Activated CD4-positive, CD25-positive, alpha-beta regulatory T cell (primary cell): ENCODE measurements around the gene SMIM44.
"Not testable (repeated sequence)": the region's sequence is repeated elsewhere in the genome, so short reads cannot be mapped to it uniquely, and the experiment has no call there.

Source experiments
- DNase-seq, 4 experiments: peaks; one replicate each; lab custom pipeline; 2025; lab: John Stamatoyannopoulos, UW

The SMIM44 gene

GRCh38 chr19:3483226-3483628 is at the start of gene SMIM44:
SMIM44 (minus strand) TSS chr19:3483441; CDS start chr19:3483403, 38 bp downstream.
- DNase-seq = no peak

GRCh38 chr19:3533033-3533432 is 49.8 kb upstream of the SMIM44 start:
- DNase-seq = no peak

- no peak for DNase-seq
Observed at GRCh38 chr19:3532154-3532786, 49.0 kb upstream of the SMIM44 start.

DNA sequence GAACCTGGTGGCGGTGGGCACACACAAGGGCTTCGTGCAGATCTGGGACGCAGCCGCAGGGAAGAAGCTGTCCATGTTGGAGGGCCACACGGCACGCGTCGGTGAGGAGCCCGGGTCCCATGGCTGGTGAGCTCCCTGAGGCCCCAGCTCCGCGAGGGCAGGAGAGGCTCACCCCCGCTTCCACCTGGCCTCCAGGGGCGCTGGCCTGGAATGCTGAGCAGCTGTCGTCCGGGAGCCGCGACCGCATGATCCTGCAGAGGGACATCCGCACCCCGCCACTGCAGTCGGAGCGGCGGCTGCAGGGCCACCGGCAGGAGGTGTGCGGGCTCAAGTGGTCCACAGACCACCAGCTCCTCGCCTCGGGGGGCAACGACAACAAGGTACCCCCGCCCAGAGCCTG is 48.5 kb upstream of the SMIM44 start:
- no peak for DNase-seq

GRCh38 chr19:3530389-3530788 is 47.1 kb upstream of the SMIM44 start:
- no peak for DNase-seq

DNA sequence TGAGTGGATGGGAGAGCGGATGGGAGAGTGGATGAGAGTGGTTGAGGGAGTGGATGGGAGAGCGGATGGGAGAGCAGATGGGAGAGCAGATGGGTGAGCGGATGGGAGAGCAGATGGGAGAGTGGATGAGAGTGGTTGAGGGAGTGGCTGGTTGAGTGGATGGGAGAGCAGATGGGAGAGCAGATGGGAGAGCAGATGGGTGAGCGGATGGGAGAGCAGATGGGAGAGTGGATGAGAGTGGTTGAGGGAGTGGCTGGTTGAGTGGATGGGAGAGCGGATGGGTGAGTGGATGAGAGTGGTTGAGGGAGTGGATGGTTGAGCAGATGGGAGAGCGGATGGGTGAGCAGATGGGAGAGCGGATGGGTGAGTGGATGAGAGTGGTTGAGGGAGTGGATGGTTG is 46.1 kb upstream of the SMIM44 start:
- not testable (repeated sequence) for DNase-seq

DNA sequence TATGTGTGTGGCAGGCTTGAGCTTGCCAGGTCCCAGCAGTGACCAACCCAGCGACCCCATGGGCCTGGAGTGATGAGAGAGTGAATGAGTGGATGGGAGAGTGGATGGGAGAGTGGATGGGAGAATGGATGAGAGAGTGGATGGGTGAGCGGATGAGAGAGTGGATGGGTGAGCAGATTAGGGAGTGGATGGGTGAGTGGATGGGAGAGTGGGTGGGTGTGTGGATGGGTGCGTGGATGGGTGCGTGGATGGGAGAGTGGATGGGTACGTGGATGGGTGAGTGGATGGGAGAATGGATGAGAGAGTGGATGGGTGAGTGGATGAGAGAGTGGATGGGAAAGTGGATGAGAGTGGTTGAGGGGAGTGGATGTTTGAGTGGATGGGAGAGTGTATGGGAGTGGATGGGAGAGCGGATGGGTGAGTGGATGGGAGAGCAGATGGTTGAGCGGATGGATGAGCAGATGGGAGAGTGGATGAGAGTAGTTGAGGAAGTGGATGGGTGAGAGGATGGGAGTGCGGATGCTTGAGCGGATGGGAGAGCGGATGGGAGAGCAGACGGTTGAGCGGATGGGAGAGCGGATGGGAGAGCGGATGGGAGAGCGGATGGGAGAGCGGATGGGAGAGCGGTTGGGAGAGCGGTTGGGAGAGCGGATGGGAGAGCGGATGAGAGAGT is 45.4 kb upstream of the SMIM44 start:
- no peak for DNase-seq

DNA sequence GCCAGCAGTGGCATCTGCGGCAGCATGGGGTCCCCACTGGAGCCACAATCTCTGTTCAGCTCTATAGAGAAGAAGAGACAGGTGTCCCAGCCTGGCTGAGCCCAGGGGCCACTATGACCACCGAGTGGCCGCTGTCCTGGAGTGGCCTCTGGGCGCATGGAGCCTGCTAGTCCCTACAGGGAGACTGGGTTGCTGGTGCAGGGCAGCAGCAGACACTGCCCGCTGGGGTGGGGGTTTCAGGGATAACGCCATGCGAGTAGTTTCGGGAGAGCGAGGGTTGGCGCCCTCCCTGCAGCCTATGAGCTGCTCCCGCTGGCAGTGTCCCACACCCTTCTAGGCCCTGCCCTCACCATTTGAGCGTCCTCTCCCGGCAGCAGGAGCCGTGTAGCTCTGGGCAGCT is 44.8 kb upstream of the SMIM44 start:
- DNase-seq = no peak

DNA sequence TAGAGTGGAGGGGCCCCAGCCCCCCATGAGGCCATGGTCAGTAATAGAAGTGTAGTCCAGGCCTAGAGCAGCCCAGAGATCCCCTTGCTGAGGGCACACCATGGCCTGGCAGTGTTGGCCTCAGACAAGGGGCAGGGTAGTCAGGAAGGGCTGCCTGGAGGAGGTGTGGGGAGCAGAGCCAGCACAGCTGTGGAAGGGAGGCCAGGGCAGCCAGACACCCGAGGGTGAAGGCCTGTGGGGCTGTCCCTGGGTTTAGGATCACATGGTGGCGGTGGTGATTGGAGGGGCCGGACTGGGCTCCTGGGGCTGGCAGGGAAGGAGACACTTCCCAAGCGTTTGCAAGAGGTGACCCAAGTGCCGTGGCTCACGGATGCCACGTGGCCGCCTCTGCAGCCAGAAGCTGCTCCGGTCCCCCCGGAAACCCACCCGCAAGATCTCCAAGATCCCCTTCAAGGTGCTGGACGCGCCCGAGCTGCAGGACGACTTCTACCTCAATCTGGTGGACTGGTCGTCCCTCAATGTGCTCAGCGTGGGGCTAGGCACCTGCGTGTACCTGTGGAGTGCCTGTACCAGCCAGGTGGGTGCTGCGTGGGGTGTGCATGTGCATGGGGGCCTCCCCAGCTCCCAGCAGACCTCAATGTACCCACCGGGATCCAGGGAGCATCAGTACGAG is 44.1 kb upstream of the SMIM44 start:
- no peak for DNase-seq

GRCh38 chr19:3526507-3527237 is 43.4 kb upstream of the SMIM44 start:
- no peak for DNase-seq

- no peak for DNase-seq
Observed at GRCh38 chr19:3524904-3525451, 41.7 kb upstream of the SMIM44 start.

- DNase-seq = no peak
Observed at GRCh38 chr19:3524078-3524842, 41.0 kb upstream of the SMIM44 start.

DNA sequence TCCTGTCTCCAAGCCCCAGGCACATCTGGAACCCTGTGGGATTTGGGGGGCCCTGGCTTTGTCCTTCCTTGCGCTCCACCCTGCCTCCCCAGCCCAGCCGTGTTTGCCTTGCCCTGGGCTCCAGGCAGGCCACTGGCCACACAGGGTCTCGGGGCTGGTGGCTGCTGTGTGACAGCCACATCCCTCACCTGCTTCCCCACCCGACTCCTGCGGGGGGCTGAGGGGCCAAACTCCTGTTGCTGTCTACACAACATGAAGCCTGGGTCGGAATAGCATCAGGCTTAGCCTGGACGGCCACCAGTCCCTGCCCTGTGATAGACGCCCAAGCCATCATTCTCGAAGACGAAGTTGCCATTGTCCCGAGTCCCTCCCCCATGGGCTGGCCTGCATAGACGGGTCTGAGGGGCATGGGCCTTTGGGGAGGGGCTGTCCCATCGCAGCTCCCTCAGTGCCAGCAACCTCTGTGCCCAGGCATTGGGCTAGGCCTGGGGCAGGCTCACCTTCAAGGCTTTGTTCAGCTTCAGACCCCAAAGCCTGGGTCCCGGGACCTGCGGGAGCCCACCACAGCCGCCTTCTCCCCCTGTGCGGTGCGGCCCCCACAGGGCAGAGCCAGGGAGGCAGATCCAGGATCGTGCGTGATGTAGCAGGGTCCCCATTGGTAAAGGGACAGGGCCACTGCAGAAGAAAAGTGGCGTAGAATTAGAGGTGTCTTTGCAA is 40.3 kb upstream of the SMIM44 start:
- no peak for DNase-seq

- no peak for DNase-seq
Observed at GRCh38 chr19:3522421-3523360, 39.5 kb upstream of the SMIM44 start.

DNA sequence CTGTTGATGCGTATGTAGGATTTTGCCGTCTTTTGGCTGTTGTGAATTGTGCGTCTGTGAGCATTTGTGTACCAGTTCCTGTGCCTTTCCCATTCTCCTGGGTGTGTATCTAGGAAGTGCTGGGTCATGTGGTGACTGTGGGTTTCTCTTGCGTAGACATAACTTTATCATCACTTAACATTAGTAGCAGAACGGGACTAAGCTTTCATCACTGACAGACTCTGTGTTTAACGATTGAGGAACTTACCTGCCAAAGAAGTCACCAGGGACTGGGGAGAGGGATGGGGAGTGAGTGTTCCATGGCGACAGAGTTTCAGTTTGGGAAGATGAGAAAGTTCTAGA is 37.8 kb upstream of the SMIM44 start:
- DNase-seq = no peak

DNA sequence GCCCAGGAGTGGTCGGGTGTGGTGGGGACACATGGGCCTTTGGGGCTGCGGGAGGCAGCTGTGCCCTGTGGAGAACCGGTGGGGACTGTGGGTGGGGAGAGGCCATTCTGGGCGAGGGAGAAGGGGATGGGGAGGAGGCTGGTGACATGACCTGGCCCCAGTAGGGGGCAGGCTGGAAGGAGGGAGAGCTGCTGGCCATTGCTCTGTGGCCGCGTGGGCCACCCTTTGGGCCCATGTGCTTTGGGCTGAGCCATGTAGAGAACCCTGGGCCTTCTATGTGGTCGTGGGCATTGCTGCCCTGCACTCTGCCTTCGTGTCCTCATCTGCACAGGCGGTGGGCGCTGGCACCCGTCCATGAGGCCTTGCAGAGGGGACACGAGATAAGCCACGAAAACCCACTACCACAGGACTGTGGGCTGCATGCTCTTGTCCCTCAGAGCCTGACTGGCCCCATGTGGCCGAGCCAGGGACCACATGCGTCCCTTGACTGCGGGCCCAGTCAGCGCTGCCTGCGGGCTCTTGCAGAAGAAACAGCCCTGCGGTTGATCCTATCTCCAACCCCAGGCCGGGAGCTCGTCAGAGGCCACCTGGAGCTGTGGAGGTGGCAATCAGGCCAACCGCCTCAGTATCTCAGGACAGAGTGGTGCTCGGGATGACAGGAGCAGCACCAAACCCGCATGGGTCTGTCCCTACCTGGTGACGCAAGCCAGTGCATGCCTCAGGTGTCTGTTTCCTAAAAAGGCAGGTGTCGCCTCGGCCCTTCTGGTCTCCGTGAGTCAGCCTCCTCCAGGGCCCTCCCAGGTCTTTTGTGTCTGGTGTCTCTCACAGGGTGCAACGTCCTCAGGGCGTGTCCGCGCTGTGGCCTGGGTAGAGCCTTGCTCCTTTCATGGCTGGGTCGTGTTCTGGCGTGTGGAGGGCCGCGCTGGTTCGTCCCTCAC is 37.2 kb upstream of the SMIM44 start:
- no peak for DNase-seq

DNA sequence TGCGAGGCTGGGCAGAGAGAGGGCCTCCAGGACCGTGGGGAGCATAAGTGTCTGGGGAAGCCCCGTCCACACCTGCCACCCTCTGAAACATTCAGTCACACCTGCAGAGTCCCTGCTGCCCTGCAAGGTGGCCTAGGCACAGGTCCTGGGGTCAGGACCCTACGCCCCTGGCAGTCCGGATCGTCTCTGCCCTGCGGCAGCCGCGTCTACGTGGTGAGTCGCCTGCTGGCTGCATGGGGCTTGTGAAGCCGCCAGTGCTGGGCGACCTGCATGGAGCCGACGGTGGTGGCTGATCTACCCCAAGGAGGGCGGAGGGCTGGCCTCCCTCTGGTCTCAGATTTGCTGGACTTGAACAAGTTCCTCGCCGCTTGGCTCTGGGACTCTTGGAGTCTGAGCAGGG is 35.9 kb upstream of the SMIM44 start:
- no peak for DNase-seq

GRCh38 chr19:3518659-3519058 is 35.4 kb upstream of the SMIM44 start:
- DNase-seq = no peak

- DNase-seq = no peak
Observed at GRCh38 chr19:3518255-3518654, 35.0 kb upstream of the SMIM44 start.
